Measurements from ENCODE around the gene ZNHIT1. TPM values are rescaled to one million over a fixed set of nuclear protein-coding genes. Genes with fewer than 3 reads are reported as not detected.

ZNHIT1 gene
- total and polyA plus RNA-seq, 2 of the 8 experiments (the other 6 are each of a cell fraction or from before 2014, with no cell fraction given): 38.2 to 61.7 TPM

GRCh38 chr7:101251871-101252659 lies 34.1 kb downstream of the ZNHIT1 start:
- Histone ChIP-seq H3K79me1 (ENCODE audit: low read depth, low read length) (peaks cover 7% of the 10 kb centered on the region; the same call in 1 of the 2 replicates), H2BK12ac (ENCODE audit: low read depth, low read length) (peak overlapping the region; percentile 11; the same call in 1 of the 2 replicates), H4K5ac (ENCODE audit: insufficient read length, low read depth, low read length) (peak overlapping the region; percentile 73), H3K27me3 (replicated peaks in 1 of 4; ENCODE audit: control insufficient read depth in 3 of 4, extremely low read depth in 1 of 4, insufficient read depth in 3 of 4, low read length in 3 of 4) (no peaks in the 10 kb centered on the region), H3K4me3 (ENCODE audit: extremely low read depth in 1 of 4, insufficient read depth in 2 of 4, low read depth in 3 of 4, low read length in 4 of 4) (peak overlapping the region; percentile 86 to 98 (median 92)), H3K18ac (ENCODE audit: extremely low read depth, low read length) (peak overlapping the region; percentile 84; the same call in 1 of the 2 replicates), H3K4ac (replicated peaks; ENCODE audit: insufficient read length, low read depth, low read length) (no peak overlapping the region), H3K9me3 (ENCODE audit: insufficient read depth in 2 of 2, low read depth in 1 of 2, low read length in 1 of 2) (no peaks in the 10 kb centered on the region), H2BK120ac (replicated peaks; ENCODE audit: low read depth, low read length) (no peak overlapping the region), H2BK15ac (ENCODE audit: low read length) (peak overlapping the region; percentile 74; the same call in 1 of the 2 replicates), H3K4me2 (ENCODE audit: insufficient read depth in 1 of 2, low read depth in 2 of 2, low read length in 2 of 2) (peak overlapping the region; percentile 31 to 85), H3K23me2 (ENCODE audit: low read depth, low read length) (peaks cover 7% of the 10 kb centered on the region; the same call in 1 of the 2 replicates), H3K4me1 (replicated peaks in 1 of 4; ENCODE audit: control insufficient read depth in 3 of 4, insufficient read depth in 4 of 4, low read length in 3 of 4) (no peaks in the 10 kb centered on the region), H3K36me3 (ENCODE audit: control insufficient read depth in 2 of 4, insufficient read depth in 4 of 4, low read length in 3 of 4) (peaks cover 0 to 3% (median 1%) of the 10 kb centered on the region in 4 experiments; a peak in 1 of 8 replicates), H3K9ac (replicated peaks in 1 of 4; ENCODE audit: extremely low read depth in 1 of 4, low read depth in 3 of 4, low read length in 3 of 4) (peak overlapping the region in 3 of 4 experiments; percentile 74 to 86 (median 80); a peak in 6 of 7 replicates), H2AK5ac (ENCODE audit: low read depth, low read length) (no peak overlapping the region), H3K79me2 (ENCODE audit: control insufficient read depth in 1 of 2, insufficient read depth in 2 of 2, low read length in 2 of 2) (peaks cover 0 to 36% of the 10 kb centered on the region in 2 experiments; a peak in 3 of 4 replicates), H3K56ac (replicated peaks; ENCODE audit: insufficient read length, low read depth, low read length) (no peak overlapping the region), H2BK5ac (ENCODE audit: low read depth, low read length) (peak overlapping the region; percentile 73; the same call in 1 of the 2 replicates), H2BK20ac (ENCODE audit: low read length) (no peak overlapping the region), H2AFZ (ENCODE audit: low read length) (peak overlapping the region; percentile 82), H4K91ac (replicated peaks; ENCODE audit: insufficient read length, low read length) (peak overlapping the region; percentile 85), H3K14ac (ENCODE audit: insufficient read length) (no peak overlapping the region), H3K27ac (ENCODE audit: low read depth, low read length) (0 out of 2 replicates have a peak overlapping the region, but pooled peaks have one; percentile 65), H4K8ac (ENCODE audit: extremely low read depth, insufficient read depth, low read length) (0 out of 2 replicates have a peak overlapping the region, but pooled peaks have one; percentile 22), H3K23ac (ENCODE audit: insufficient read length) (no peak overlapping the region), H4K20me1 (replicated peaks in 1 of 2; ENCODE audit: control insufficient read depth in 1 of 2, insufficient read depth in 2 of 2, low read length in 2 of 2) (peaks cover 0 to 3% of the 10 kb centered on the region in 2 experiments)
- ChIA-PET POLR2A (ENCODE audit: partially characterized antibody) (interaction anchor here (0.8 to 2.1 kb wide), 10 partner anchors 10 to 78 kb away, joined by 3 to 10 read pairs (median 6); partner anchors contain the start of genes CLDN15 and ZNHIT1), CTCF (ENCODE audit: partially characterized antibody) (interaction anchor here (0.6 to 5.4 kb wide), 7 partner anchors 8 to 105 kb away, joined by 3 to 45 read pairs (median 3); partner anchors contain the start of gene CLDN15)
- peak; percentile 94 to 99 for DNase-seq (ENCODE audit: low read depth in 1 of 2, low spot score in 2 of 2)
- WGBS, 2 experiments (ENCODE audit: extremely low coverage in 1 of 2, insufficient coverage in 1 of 2, insufficient read length in 1 of 2, insufficient replicate concordance in 2 of 2, low coverage in 1 of 2, low lambda C conversion rate in 2 of 2, missing lambda C conversion rate in 1 of 2): 2% methylated on average over 48 of the region's 55 CpGs; no CpG with 5 or more reads in 1 of the 2 experiments
- no peak for FAIRE-seq
- TF ChIP-seq CHD2 (IDR thresholded peaks at IDR 0.05; ENCODE audit: low read length) (0 out of 2 replicates have a peak, but pooled peaks have one; percentile 32), ASH2L (IDR thresholded peaks at IDR 0.05; ENCODE audit: low read length) (peak; percentile 91), ATF3 (IDR thresholded peaks at IDR 0.05; ENCODE audit: insufficient read depth, low read depth, low read length) (peak; percentile 56; the same call in 1 of the 2 replicates), NANOG (IDR thresholded peaks at IDR 0.05; ENCODE audit: insufficient read depth, low read depth, low read length, poor library complexity, severe bottlenecking) (peak; percentile 33), CEBPB (IDR thresholded peaks at IDR 0.05; ENCODE audit: low read depth, low read length) (no peak), NRF1 (IDR thresholded peaks at IDR 0.05; ENCODE audit: low read depth, low read length) (peak; percentile 77), CHD1 (IDR thresholded peaks at IDR 0.05; ENCODE audit: low read depth, low read length) (no peak), SP1 (IDR thresholded peaks at IDR 0.05; ENCODE audit: low read depth, low read length) (0 out of 2 replicates have a peak, but pooled peaks have one; percentile 21), EGR1 (IDR thresholded peaks at IDR 0.05; ENCODE audit: borderline replicate concordance, low read depth, low read length) (peak; percentile 88), EP300 (IDR thresholded peaks at IDR 0.05; ENCODE audit: borderline replicate concordance in 1 of 2, low read depth in 2 of 2, low read length in 2 of 2) (no peak)
